NB4 (cell line): ENCODE results near the gene TPSB2.
"Not testable (repeated sequence)": the region's sequence is repeated elsewhere in the genome, so short reads cannot be mapped to it uniquely, and the experiment has no call there.

Experiments
- MYC ChIP-seq: IDR thresholded peaks from 2 replicates; pipeline ENCODE4 v1.6.1; 2011; ENCODE audit warnings: low read depth, low read length
- POLR2A ChIP-seq: IDR thresholded peaks from 2 replicates; pipeline ENCODE4 v1.6.1; 2011; ENCODE audit warnings: mild to moderate bottlenecking; ENCODE audit not compliant: insufficient read length; ENCODE audit errors: extremely low read depth
- TF ChIP-seq, protein P1 (sequence below): IDR thresholded peaks from one replicate; pipeline ENCODE4 v1.5.1; 2012; ENCODE audit warnings: low read depth, low read length
- TF ChIP-seq, protein P2 (sequence below): IDR thresholded peaks from 2 replicates; pipeline ENCODE4 v1.6.1; 2011; ENCODE audit warnings: low read depth, low read length

DNA sequence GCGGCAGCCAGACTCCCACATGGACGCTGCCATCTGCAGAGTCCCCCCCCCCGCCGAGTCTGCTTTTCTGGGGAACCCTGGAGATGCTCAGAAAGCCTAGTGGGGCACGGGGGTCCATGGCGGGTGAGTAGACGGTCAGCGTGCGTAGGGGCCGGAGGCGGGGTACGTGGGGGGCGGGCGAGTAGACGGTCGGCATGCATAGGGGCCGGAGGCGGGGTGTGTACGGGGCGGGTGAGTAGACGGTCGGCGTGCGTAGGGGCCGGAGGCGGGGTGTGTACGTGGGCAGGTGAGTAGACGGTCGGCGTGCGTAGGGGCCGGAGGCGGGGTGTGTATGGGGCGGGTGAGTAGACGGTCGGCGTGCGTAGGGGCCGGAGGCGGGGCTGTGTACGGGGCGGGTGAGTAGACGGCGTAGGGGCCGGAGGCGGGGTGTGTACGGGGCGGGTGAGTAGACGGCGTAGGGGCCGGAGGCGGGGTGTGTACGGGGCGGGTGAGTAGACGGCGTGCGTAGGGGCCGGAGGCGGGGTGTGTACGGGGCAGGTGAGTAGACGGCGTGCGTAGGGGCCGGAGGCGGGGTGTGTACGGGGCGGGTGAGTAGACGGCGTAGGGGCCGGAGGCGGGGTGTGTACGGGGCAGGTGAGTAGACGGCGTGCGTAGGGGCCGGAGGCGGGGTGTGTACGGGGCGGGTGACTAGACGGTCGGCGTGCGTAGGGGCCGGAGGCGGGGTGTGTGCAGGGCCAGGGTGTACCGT is 44.4 kb downstream of the TPSB2 start:
- TF ChIP-seq, protein P1, sequence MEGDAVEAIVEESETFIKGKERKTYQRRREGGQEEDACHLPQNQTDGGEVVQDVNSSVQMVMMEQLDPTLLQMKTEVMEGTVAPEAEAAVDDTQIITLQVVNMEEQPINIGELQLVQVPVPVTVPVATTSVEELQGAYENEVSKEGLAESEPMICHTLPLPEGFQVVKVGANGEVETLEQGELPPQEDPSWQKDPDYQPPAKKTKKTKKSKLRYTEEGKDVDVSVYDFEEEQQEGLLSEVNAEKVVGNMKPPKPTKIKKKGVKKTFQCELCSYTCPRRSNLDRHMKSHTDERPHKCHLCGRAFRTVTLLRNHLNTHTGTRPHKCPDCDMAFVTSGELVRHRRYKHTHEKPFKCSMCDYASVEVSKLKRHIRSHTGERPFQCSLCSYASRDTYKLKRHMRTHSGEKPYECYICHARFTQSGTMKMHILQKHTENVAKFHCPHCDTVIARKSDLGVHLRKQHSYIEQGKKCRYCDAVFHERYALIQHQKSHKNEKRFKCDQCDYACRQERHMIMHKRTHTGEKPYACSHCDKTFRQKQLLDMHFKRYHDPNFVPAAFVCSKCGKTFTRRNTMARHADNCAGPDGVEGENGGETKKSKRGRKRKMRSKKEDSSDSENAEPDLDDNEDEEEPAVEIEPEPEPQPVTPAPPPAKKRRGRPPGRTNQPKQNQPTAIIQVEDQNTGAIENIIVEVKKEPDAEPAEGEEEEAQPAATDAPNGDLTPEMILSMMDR = not testable (repeated sequence)
- TF ChIP-seq POLR2A, MYC: not testable (repeated sequence)
- TF ChIP-seq, protein P2, sequence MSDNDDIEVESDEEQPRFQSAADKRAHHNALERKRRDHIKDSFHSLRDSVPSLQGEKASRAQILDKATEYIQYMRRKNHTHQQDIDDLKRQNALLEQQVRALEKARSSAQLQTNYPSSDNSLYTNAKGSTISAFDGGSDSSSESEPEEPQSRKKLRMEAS = not testable (repeated sequence)
